Kidney (tissue), 14 donors: ENCODE results near the gene ARHGAP44. TPM values are rescaled to one million over a fixed set of nuclear protein-coding genes. Genes with fewer than 3 reads are reported as not detected.

Experiments
- DNase-seq, 5 donors: peaks; one replicate each; pipeline ENCODE4 v3.0.0-alpha.2; 2013 to 2020
- FAIRE-seq: peaks from 2 replicates; lab custom pipeline; 2012; peaks lifted over from hg19 to GRCh38; lab: Jason Lieb, UNC
- H3K27ac ChIP-seq, 2 donors: one replicate each; pipeline ENCODE4 v1.7.0; 2013; ENCODE audit warnings: low read depth in 2 of 2, low read length in 2 of 2, inconsistent platforms in 1 of 2
- H3K27me3 ChIP-seq: one replicate; pipeline ENCODE4 v1.7.1; 2013; ENCODE audit warnings: low read length, inconsistent platforms; ENCODE audit not compliant: control insufficient read depth, insufficient read depth
- H3K36me3 ChIP-seq, 3 donors: one replicate each; pipeline versions ENCODE4 v1.7.0 to v1.7.1; 2013; ENCODE audit warnings: low read length in 3 of 3, control low read depth in 1 of 3, inconsistent platforms in 1 of 3; ENCODE audit not compliant: insufficient read depth in 3 of 3, control insufficient read depth in 2 of 3
- H3K4me1 ChIP-seq, 3 donors: one replicate each; pipeline versions ENCODE4 v1.7.0 to v1.7.1; 2013; ENCODE audit warnings: low read length in 3 of 3, inconsistent platforms in 1 of 3, low read depth in 1 of 3; ENCODE audit not compliant: control insufficient read depth in 2 of 3, insufficient read depth in 2 of 3
- H3K4me3 ChIP-seq, 3 donors: one replicate each; pipeline versions ENCODE4 v1.7.0 to v1.8.1; 2013; ENCODE audit warnings: low read length in 3 of 3, control low read depth in 1 of 3, inconsistent platforms in 1 of 3
- H3K9ac ChIP-seq, 3 donors: one replicate each; pipeline versions ENCODE4 v1.7.0 to v1.7.1; 2013; ENCODE audit warnings: low read length in 3 of 3, control low read depth in 1 of 3, inconsistent platforms in 1 of 3
- H3K9me3 ChIP-seq, 3 donors: one replicate each; pipeline versions ENCODE4 v1.7.0 to v1.7.1; 2013; ENCODE audit warnings: low read length in 3 of 3, control low read depth in 1 of 3, inconsistent platforms in 1 of 3; ENCODE audit not compliant: control insufficient read depth in 2 of 3, insufficient read depth in 1 of 3
- CTCF ChIP-seq: IDR thresholded peaks from 3 replicates; pipeline ENCODE4 v1.5.1; 2012; ENCODE audit warnings: mild to moderate bottlenecking, moderate library complexity, borderline replicate concordance; ENCODE audit not compliant: insufficient read depth; ENCODE audit errors: extremely low read depth
- intact Hi-C: fragments of 100-400 bp; cut with DNase I; formaldehyde crosslinking; loops from one replicate; pipeline ENCODE4 v1.11.1; 2022
- polyA plus RNA-seq: library from polyadenylated mRNA; stranded (reverse); fragments of 350-450 nt; fragmentation: Illumina TruSeq; extraction: RNeasy Lipid Tissue Mini Kit (QIAGEN cat#74804); gene quantifications from one replicate; pipeline ENCODE4 v1.2.3, GENCODE V29; 2014; ENCODE audit warnings: low read depth, low replicate concordance; ENCODE audit not compliant: insufficient read depth
- total RNA-seq: library from RNA; stranded (reverse); fragmentation: NEBNext Ultra II Directional; extraction: Animal tissue kit (Norgen Biotek cat#: 25700); gene quantifications from one replicate; pipeline ENCODE4 v1.2.1, GENCODE V29; 2021
- donor health status: control.
- donor health status: control.
- donor health status: control.
- donor health status: control.
- donor health status: control.
- donor health status: DM: yes; HTN: yes; CAD: no.
- donor health status: Normal renal cell carcinoma (clear cell type).

Gene ARHGAP44
- total and polyA plus RNA-seq, 2 donors from 2014 or later, result 3.7 to 8.4 TPM

DNA sequence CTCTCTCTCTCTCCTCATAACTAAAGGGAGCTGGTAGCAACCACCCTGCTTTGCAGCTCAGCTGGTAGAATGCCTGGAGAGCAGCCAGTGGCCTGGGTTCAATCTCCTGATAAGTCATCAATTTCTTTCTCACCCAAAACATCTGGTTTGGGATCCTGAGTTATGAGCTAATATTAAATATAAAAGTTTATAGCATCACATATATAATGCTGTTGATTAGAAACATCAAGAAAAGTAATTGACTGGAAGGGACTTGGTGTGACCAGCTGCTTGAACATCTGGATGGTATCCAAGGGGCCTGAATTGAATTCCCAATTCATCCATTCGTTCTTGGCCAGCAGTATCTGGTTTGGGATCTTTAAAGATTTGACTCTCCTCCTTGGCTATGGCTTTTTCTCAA, 240.8 kb downstream of the ARHGAP44 start:
- Histone ChIP-seq H3K27ac (no peak overlapping the region), H3K9ac (no peak overlapping the region), H3K36me3 (no peaks in the 10 kb centered on the region), H3K27me3 (no peaks in the 10 kb centered on the region), H3K9me3 (peaks cover 0 to under 1% (median 0%) of the 10 kb centered on the region in 3 donors), H3K4me3 (no peak overlapping the region), H3K4me1 (no peaks in the 10 kb centered on the region)
- TF ChIP-seq CTCF, result no peak
- FAIRE-seq (no peak), DNase-seq (no peak)
- intact Hi-C loops, result no loop called here

DNA sequence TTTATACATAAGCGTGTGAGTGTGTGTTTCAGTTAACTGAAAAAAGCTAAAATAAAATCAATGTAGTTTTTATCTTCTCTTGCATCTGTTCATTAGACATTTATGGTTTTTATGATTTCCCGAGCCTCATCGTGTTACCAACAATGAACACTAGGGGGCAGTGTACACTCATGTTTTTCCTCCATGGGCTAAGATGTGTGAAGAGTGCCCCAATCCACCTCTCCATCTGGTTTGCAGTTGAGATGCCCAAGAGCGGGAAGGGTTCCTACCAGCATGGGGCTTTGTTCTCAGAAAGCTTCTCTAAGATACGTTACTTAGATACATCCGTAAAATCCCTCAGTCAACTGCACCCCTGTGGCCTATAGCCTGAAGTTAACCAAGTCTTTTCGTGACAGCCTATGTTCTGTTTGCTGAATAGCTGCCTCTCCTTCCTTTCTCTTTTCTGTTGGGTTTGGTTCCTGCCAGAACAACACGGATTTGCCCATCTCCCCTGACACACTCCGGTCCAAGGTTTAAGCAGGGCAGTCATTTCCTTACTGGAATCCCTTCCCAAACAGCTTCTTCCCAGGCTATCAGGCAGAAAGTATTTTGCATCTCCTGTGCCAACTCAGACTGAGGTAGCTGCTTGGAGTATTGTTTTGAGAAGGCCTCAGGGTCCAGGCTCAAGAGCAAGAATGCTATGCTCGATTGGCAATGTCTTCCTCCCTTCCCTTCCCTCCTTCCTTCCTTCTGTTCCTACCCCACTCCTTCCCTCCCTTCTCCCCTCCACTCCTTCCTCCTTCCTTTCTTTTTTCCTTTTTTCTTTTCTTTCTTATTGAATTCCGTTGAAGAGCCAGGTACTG, 241.4 kb downstream of the ARHGAP44 start:
- FAIRE-seq (peak; percentile 49), DNase-seq (peak in 3 of 5 donors; percentile 33 to 70 (median 59))
- intact Hi-C loops, result no loop called here

GRCh38 chr17:13031718-13032350, 242.5 kb downstream of the ARHGAP44 start:
- intact Hi-C loops, result no loop called here
- peak; percentile 51 for FAIRE-seq

More for the DNA sequence above, 241.4 kb downstream of the ARHGAP44 start:
- no peaks in the 10 kb centered on the region for H3K36me3 ChIP-seq
- no peak overlapping the region for H3K27ac ChIP-seq
- no peak overlapping the region for H3K4me3 ChIP-seq
- no peaks in the 10 kb centered on the region for H3K9me3 ChIP-seq
- no peaks in the 10 kb centered on the region for H3K27me3 ChIP-seq
- no peaks in the 10 kb centered on the region for H3K4me1 ChIP-seq
- TF ChIP-seq CTCF, result peak; percentile 57
- no peak overlapping the region for H3K9ac ChIP-seq

More at GRCh38 chr17:13031718-13032350, 242.5 kb downstream of the ARHGAP44 start:
- H3K4me1 ChIP-seq, result no peaks in the 10 kb centered on the region
- no peaks in the 10 kb centered on the region for H3K27me3 ChIP-seq
- no peak overlapping the region for H3K27ac ChIP-seq
- H3K9ac ChIP-seq, result no peak overlapping the region
- H3K9me3 ChIP-seq, result peaks cover 0 to 1% (median 0%) of the 10 kb centered on the region in 3 donors
- no peaks in the 10 kb centered on the region for H3K36me3 ChIP-seq
- peak in 3 of 5 donors; percentile 16 to 62 (median 50) for DNase-seq
- TF ChIP-seq CTCF, result peak; percentile 71
- H3K4me3 ChIP-seq, result no peak overlapping the region
